ENCODE data around the gene PSMG1.

GRCh38 chr21:39127506-39127905, 55.7 kb downstream of the PSMG1 start:
- TF ChIP-seq CTCF (IDR thresholded peaks at IDR 0.05) (no peak), ZFX (IDR thresholded peaks at IDR 0.05; ENCODE audit: borderline replicate concordance) (no peak)

All from 22Rv1 (cell line).